Muscle of leg (tissue), 11 donors: ENCODE data around the gene SHROOM3. TPM values are rescaled to one million over a fixed set of nuclear protein-coding genes. Genes with fewer than 3 reads are reported as not detected.
A peak's percentile ranks its signal among the peaks of the same experiment; 100 is the strongest.

Source experiments
- DNase-seq: peaks from one replicate; pipeline ENCODE4 v3.0.0; 2013
- H3K27ac ChIP-seq: one replicate; pipeline ENCODE4 v1.5.1; 2013; ENCODE audit warnings: mild to moderate bottlenecking, low read length, control low read depth
- H3K27me3 ChIP-seq: one replicate; pipeline ENCODE4 v1.6.1; 2013; ENCODE audit warnings: low read length; ENCODE audit not compliant: control insufficient read depth, insufficient read depth
- H3K36me3 ChIP-seq: one replicate; pipeline ENCODE4 v1.6.1; 2013; ENCODE audit warnings: low read length; ENCODE audit not compliant: control insufficient read depth, insufficient read depth
- H3K4me1 ChIP-seq: one replicate; pipeline ENCODE4 v1.6.1; 2013; ENCODE audit warnings: low read length; ENCODE audit not compliant: control insufficient read depth, insufficient read depth
- H3K4me3 ChIP-seq: one replicate; pipeline ENCODE4 v1.5.1; 2013; ENCODE audit warnings: low read length, control low read depth
- H3K9me3 ChIP-seq: replicated peaks from 2 replicates; pipeline ENCODE4 v1.6.1; 2013; ENCODE audit warnings: low read depth, low read length; ENCODE audit not compliant: control insufficient read depth
- WGBS: methylation state at CpG from one replicate; pipeline ENCODE4 v1.1.5; 2013; ENCODE audit warnings: missing lambda C conversion rate; ENCODE audit not compliant: insufficient coverage; 5-methylcytosine and 5-hydroxymethylcytosine counted together
- polyA plus RNA-seq, 8 donors: library from polyadenylated mRNA; unstranded; fragments of 120-200 nt; gene quantifications; one replicate each; pipeline versions ENCODE4 v1.2.1 to v1.2.3, GENCODE V29; 2013; ENCODE audit warnings: inconsistent platforms in 1 of 8, low replicate concordance in 1 of 8; ENCODE audit not compliant: insufficient read length in 8 of 8, insufficient read depth in 1 of 8
- total RNA-seq: library from RNA; stranded (reverse); fragments of 120-200 nt; gene quantifications from one replicate; pipeline ENCODE4 v1.2.4, GENCODE V29; 2013

Gene SHROOM3
- total and polyA plus RNA-seq, 9 donors, result 21.0 to 57.5 (median 29.0) TPM

DNA sequence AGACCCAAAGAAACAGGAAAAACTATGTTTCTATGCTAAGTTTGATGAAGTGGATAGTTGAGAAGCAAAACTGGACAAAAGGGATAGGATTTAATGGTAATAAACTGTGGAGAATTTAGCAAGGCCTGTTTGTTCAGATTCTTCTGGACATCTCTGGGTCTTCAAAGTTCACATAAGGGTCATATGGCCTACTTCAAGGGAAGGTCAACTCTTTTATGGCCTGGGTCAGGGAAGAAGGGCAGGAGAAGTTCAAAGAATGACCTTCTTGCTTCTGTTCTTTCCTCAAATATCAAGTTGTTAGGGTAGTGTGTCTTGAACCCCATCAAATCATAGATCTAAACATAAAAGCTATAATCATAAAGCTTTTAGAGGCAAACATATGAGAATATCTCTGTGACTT is 360.2 kb downstream of the SHROOM3 start:
- no peaks in the 10 kb centered on the region for H3K27me3 ChIP-seq
- H3K9me3 ChIP-seq, result no peaks in the 10 kb centered on the region
- no peak overlapping the region for H3K4me3 ChIP-seq
- H3K4me1 ChIP-seq, result no peaks in the 10 kb centered on the region
- no peaks in the 10 kb centered on the region for H3K36me3 ChIP-seq
- no peak overlapping the region for H3K27ac ChIP-seq
- DNase-seq, result no peak

DNA sequence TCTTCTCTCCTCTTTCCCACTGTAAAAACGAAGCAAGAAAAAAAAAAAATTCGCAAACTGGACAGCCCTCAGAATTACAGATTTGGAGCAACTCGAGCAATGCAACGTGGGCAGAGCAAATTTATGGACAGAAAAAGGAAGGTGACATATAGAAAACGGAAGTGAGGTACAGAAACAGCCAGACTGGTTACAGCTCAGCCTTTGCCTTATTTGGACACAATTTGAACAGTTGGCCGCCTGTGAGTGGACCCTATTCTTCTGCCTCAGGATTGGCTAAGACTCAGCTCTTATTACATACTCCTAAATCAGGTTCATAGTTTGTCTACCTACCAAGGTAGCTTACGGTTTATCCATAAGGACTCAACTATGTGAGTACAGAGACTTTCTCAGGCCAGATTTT is 364.1 kb downstream of the SHROOM3 start:
- 34% methylated on average over 5 of the region's 7 CpGs for WGBS
- no peak for DNase-seq
- no peak overlapping the region for H3K27ac ChIP-seq
- H3K4me3 ChIP-seq, result no peak overlapping the region
- H3K4me1 ChIP-seq, result peaks cover 7% of the 10 kb centered on the region
- H3K27me3 ChIP-seq, result no peaks in the 10 kb centered on the region
- no peaks in the 10 kb centered on the region for H3K36me3 ChIP-seq
- H3K9me3 ChIP-seq, result no peaks in the 10 kb centered on the region

DNA sequence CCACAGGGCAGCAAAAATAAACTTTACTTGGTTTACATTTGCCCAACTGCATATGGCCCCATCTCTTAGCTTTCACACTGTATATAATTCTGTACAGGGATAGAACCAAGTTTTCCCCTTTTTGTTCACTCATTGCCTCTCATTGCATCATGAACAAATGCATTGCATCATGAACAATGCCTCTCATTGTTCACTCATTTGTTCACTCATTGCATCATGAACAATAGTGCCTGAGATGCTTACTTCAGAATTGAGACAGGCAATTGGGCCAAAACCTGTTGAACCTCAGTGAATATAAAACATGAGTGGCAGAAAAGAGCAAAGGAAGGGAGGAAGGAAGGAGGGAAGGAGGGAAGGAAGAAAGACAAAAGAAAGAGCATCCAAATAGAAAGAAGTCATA is 364.7 kb downstream of the SHROOM3 start:
- Histone ChIP-seq H3K27me3 (no peaks in the 10 kb centered on the region), H3K36me3 (no peaks in the 10 kb centered on the region), H3K4me1 (peaks cover 7% of the 10 kb centered on the region), H3K4me3 (no peak overlapping the region), H3K9me3 (no peaks in the 10 kb centered on the region), H3K27ac (no peak overlapping the region)
- no peak for DNase-seq

DNA sequence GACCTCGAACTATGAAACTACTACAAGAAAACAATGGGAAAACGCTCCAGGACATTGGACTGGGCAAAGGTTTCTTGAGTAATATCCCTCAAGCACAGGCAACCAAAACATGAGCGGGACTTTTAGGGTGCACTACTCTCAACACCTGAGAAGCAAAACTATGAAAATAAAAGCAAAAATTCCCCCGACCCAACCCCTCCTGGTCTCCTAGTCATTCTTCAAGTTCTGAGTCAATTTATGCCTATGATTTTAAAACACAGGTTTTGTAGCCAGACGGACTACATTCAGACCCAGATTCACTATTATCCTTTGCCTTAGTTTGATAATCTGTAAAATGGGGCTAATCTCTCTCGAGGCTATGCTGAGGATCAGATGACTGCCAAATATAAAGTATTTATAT is 365.9 kb downstream of the SHROOM3 start:
- DNase-seq, result no peak
- H3K4me1 ChIP-seq, result peaks cover 7% of the 10 kb centered on the region
- no peaks in the 10 kb centered on the region for H3K36me3 ChIP-seq
- no CpG with 5 or more reads among the region's 6 CpGs for WGBS
- H3K9me3 ChIP-seq, result no peaks in the 10 kb centered on the region
- H3K27me3 ChIP-seq, result no peaks in the 10 kb centered on the region
- H3K4me3 ChIP-seq, result no peak overlapping the region
- H3K27ac ChIP-seq, result no peak overlapping the region

GRCh38 chr4:76801621-76802235 is 366.7 kb downstream of the SHROOM3 start:
- peaks cover 7% of the 10 kb centered on the region for H3K4me1 ChIP-seq
- no peaks in the 10 kb centered on the region for H3K27me3 ChIP-seq
- 59% methylated on average over 37 of the region's 37 CpGs for WGBS
- peak; percentile 21 for DNase-seq
- H3K36me3 ChIP-seq, result no peaks in the 10 kb centered on the region
- no peak overlapping the region for H3K4me3 ChIP-seq
- H3K27ac ChIP-seq, result peak overlapping the region; percentile 1
- H3K9me3 ChIP-seq, result no peaks in the 10 kb centered on the region

- no peak overlapping the region for H3K27ac ChIP-seq
- H3K36me3 ChIP-seq, result no peaks in the 10 kb centered on the region
- no peak overlapping the region for H3K4me3 ChIP-seq
- peak; percentile 45 for DNase-seq
- H3K27me3 ChIP-seq, result no peaks in the 10 kb centered on the region
- peaks cover 7% of the 10 kb centered on the region for H3K4me1 ChIP-seq
- no peaks in the 10 kb centered on the region for H3K9me3 ChIP-seq
- 60% methylated on average over 10 of the region's 20 CpGs for WGBS
Measured at GRCh38 chr4:76802236-76803021, 367.4 kb downstream of the SHROOM3 start.

DNA sequence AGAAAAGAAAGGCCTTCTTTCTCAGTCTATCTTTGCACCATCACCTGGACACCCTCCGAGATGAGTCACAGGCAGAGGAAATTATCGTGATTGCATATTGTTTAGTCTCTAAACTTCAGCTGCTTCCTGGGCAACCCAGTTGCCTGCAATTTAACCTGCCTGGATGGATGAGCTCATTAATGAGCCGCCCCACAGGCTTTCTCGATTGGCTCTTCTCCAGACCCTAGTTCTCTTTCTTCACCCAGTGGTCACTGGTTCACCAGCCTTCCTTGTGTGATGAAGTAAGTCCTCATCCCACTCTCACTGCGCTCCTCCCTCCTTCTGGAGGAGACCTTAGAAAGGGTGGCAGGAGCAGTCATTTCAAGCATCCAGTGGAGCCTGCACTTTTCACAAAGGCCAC is 368.5 kb downstream of the SHROOM3 start:
- Histone ChIP-seq H3K27me3 (no peaks in the 10 kb centered on the region), H3K4me1 (peaks cover 7% of the 10 kb centered on the region), H3K9me3 (peaks cover 9% of the 10 kb centered on the region), H3K36me3 (no peaks in the 10 kb centered on the region), H3K4me3 (no peak overlapping the region), H3K27ac (peak overlapping the region; percentile 30)
- peak; percentile 49 for DNase-seq
- 27% methylated on average over 3 of the region's 5 CpGs for WGBS

GRCh38 chr4:76804096-76804495 is 369.1 kb downstream of the SHROOM3 start:
- Histone ChIP-seq H3K4me3 (no peak overlapping the region), H3K36me3 (no peaks in the 10 kb centered on the region), H3K9me3 (peaks cover 14% of the 10 kb centered on the region), H3K4me1 (peaks cover 7% of the 10 kb centered on the region), H3K27me3 (no peaks in the 10 kb centered on the region), H3K27ac (peak overlapping the region; percentile 8)
- WGBS, result 31% methylated on average over 3 of the region's 5 CpGs
- peak; percentile 73 for DNase-seq

DNA sequence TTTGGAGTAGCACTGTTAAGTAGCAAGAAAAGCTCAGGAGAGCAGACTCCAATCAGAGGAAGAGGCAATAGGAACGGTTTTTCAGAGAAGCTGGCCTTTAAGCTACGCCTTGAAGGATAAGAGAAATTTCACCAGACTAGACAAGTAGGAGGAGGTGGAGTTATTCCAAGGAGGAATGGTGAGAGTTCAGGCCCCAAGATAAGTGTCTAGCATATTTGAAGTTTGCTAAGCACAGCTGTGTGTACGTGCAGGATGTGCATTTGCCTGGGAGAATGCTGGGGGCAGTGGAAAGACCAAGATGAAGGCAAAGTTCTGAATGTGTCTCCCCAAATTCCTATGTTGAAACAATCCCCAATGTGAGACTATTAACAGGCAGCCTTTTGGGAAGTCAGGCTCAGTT is 371.3 kb downstream of the SHROOM3 start:
- Histone ChIP-seq H3K9me3 (peaks cover 15% of the 10 kb centered on the region), H3K4me1 (peaks cover 12% of the 10 kb centered on the region), H3K36me3 (no peaks in the 10 kb centered on the region), H3K27me3 (no peaks in the 10 kb centered on the region), H3K4me3 (no peak overlapping the region), H3K27ac (no peak overlapping the region)
- WGBS, result 52% methylated on average over 2 of the region's 3 CpGs
- peak; percentile 14 for DNase-seq

GRCh38 chr4:76806757-76807156 is 371.7 kb downstream of the SHROOM3 start:
- no CpG with 5 or more reads among the region's 1 CpG for WGBS
- Histone ChIP-seq H3K27me3 (no peaks in the 10 kb centered on the region), H3K4me1 (peaks cover 15% of the 10 kb centered on the region), H3K36me3 (no peaks in the 10 kb centered on the region), H3K9me3 (peaks cover 15% of the 10 kb centered on the region), H3K27ac (no peak overlapping the region), H3K4me3 (no peak overlapping the region)
- no peak for DNase-seq
